GM19395 (cell line): ENCODE measurements around the gene SCFD1.
"Not testable (repeated sequence)": the region's sequence is repeated elsewhere in the genome, so short reads cannot be mapped to it uniquely, and the experiment has no call there.

ENCODE experiments used
- ATAC-seq: cut with Tn5 transposase; IDR thresholded peaks from one replicate; pipeline ENCODE4 v1.9.1; 2021; ENCODE audit warnings: mild to moderate bottlenecking, moderate library complexity; ENCODE audit not compliant: unreplicated experiment

Gene SCFD1

DNA sequence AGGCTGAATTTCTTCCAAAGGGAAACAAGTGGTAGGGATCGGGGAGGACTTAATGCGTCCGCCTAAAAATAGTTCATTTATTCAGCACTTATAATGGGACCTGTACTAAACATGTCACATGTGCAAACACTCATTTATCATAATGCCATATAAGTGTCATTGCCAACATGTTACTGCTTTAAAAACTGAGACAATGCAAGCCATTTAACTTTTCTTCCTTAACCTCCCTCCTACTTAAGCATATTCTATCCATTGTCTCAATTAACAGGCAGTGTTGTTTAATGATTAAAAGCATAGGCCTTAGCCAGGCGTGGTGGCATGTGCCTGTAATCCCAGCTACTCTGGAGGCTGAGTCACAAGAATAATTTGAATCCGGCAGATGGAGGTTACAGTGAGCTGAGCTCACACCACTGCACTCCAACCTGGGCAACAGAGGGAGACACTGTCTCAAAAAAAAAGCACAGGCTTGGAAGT lies 13.5 kb upstream of the SCFD1 start:
- ATAC-seq, result no peak

DNA sequence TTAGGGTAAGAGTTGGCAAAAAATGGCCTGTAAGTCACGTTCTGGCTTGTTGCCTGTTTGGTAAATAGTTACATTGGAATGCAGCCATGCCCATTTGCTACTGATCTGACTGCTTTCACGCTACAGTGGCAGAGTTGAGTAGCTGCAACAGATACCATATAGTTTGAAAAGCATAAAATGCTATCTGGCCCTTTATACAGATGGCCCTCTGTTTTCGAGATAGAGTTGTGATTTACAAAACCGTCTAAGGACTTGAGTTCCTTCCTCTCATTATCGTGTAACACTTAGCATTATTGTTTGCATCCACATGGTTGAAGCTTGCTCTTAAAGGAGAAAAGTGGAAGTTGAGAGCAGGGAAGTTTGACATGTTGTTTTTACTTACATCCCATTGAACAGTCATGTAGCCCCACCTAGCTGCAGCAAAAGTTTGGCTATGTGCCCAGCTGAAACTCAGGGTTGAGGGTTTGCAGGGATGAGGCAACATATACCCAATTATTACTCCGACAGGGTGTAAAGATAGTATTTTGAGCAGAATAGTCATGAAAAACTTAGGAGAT lies 11.3 kb upstream of the SCFD1 start:
- ATAC-seq, result no peak

DNA sequence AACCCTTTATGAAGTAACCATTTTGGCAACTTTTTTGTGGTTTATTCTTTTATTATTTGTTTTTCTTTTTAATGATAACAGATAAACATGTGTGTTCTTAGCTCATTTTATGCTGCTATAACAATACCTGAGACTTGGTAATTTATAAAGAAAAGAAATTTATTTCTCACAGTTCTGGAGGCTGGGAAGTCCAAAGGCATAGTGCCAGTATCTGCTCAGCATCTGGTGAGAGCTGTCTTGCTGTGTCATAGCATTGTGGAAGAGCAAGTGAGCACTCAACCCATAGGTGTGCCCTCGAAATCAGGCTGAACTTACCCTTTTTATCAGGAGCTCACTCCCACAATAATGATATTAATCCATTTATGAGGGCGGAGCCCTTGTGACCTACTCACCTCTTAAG lies 8.0 kb upstream of the SCFD1 start:
- ATAC-seq, result no peak

DNA sequence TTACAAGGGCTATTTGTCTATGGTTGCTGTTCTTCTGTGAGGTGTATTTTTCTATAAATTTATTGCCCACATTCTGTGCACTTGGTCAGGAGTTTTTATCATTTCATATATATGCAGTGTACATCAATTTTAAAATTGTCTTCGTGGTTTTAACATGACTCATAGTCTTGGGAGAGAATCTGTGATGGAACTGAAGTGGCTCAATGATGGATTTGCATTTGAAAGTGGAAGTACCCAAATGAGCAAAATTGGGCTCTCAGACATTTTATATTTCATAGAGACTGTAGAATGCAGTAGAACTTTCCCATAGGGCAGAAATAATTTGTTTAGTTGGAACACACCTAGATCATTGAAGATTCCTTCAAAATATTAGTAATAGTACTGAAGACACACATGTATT lies 1.9 kb upstream of the SCFD1 start:
- ATAC-seq, result peak; percentile 53

DNA sequence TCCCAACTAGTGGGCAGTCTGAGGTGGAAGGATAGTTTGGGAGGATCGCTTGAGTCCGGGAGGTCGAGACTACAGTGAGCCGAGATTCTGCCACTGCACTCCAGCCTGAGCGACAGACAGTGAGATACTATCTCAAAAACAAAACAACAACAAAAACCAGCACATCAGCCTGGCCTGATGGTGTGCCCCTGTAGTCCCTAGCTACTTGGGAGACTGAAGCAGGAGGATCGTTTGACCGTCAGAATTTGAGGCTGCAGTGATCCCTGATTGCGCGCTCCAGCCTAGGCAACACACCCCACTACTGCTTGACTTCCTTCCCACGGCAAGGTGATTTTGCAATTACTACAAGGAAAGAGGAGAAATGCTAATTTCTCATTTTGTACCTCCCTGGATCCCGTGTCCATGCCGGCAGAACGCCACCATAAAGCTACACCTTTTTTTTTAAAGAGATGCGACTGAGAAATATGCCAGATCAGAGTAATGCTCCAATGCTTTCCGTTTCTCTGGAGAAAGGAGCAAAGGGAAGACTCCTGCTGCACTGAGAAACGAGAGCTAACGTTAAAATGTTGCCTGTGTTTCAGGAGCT lies 672 bp upstream of the SCFD1 start:
- peak; percentile 2 for ATAC-seq

DNA sequence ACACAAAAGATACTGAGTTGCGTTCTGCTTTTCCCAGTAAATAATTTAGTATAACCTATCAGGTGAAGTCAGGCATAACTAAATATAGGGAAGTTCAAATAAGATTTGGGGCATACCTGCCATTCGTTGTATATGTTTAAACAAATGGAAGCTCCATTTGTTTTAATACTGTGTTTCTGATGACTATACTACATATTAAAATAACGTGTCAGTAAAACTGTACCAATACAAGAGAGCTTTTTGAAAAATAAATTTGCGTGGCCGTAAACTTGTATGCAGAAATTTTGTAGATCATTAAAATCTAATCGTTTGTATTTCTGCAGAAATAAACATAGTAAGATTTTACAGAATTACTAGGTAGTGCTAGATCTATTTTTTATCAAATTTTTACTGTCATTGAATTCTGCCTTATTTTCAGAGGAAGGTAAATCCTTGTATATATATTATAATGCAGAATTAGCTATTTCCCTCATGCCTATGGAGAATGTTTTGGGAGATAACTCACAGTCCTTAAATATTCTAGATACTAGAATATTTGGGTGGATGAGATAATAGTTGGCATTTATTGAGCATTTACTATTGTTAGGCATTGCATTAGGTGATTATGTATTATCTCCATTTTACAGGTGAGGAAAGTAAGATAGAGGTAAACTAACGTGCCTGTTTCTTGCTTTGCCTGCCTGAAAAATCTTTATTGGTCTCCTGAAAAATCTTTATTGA lies 1.5 kb downstream of the SCFD1 start:
- ATAC-seq, result no peak

DNA sequence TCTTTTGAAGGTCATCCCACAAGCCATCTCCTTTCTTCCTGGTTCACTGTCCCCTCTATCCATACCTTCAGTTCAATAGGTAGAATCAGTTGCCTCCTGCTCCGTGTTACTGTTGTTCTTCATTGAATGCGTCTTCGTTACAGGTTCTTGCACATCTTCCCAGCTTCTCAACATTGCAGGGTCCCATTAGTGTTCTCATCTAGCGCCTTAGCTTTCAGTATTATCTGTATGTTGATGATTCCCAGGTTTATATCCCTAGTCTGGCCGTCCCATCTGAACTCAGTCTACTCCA lies 2.0 kb downstream of the SCFD1 start:
- no peak for ATAC-seq

GRCh38 chr14:30625533-30625932 lies 3.4 kb downstream of the SCFD1 start:
- no peak for ATAC-seq

DNA sequence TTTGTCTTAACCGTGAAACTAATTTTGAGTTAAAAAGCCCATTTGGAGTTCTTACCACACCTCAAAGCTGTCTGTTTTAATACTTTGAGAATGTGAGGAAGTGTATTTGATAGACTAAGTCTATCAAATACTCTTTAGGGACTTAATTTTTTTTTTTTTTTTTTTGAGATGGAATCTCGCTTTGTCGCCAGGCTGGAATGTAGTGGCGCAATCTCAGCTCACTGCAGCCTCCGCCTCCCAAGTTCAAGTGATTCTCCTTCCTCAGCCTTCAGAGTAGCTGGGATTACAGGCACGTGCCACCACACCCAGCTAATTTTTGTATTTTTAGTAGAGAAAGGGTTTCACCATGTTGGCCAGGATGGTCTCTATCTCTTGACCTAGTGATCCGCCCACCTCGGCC lies 7.3 kb downstream of the SCFD1 start:
- not testable (repeated sequence) for ATAC-seq

- no peak for ATAC-seq
These were observed 8.1 kb downstream of the SCFD1 start for GRCh38 chr14:30630248-30630647.

DNA sequence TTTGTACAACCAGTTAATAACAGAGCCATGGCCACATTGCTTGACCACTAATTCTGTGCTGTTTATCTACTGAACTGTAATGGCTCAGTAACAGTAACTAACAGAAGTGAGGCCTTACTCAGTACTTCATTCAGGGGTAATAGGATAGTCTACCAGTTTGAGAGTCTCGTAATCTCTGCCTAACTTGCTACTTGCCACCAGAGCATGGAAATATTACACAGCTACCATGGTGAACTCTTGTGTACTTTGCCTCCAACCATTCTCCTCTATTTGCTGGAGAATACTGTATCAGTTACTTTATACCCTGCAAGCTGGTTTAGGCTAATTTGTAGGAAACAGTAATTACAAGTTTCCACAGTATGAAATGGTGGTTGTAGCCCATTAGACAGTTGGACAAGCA lies 10.6 kb downstream of the SCFD1 start:
- ATAC-seq, result no peak

DNA sequence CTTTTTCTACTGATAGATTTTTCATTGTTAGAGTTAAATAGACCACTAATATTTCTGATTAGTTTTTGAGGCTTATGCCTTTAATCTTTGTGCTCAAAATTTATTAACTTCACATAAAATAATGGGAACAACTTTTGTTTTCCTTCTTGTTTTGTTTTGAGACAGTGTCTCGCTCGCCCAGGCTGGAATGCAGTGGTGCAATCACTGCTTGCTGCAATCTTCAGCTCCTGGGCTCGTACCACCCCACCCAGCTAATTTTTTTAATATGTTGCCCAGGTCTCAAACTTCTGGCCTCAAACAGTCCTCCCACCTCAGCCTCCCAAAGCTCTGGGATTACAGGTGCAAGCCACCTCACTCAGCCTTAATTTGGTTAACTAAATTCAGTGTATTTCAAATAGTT lies 16.8 kb downstream of the SCFD1 start:
- no peak for ATAC-seq

DNA sequence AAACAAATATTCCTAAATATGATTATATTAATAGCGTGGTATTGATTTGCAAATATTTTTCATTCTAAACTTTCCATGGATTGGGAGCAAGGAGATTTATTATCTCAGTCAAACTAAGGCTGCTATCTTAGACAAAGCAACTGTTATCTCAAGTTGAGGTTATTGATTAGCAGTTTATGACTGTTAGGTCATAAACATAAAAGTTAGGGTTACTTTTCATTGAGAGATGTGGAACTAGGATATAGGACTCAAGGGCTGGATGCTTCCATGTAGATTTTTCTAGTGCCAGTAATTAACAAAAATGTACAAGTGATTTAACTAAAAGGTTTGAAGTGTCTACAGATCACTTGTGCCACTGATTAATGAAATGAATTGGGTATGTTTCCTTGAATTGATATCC lies 19.1 kb downstream of the SCFD1 start:
- no peak for ATAC-seq

DNA sequence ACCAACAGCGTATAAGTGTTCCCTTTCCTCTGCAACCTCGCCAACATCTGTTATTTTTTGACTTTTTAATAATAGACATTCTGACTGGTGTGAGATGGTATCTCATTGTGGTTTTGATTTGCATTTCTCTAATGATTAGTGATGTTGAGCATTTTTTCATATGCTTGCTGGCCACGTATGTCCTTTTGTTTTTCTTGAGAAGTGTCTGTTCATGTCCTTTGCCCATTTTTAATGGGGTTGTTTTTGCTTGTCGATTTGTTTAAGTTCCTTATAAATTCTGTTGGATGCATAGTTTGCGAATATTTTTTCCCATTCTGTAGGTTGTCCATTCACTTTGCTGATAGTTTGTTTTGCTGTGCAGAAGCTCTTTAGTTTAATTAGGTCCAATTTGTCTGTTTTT lies 22.3 kb downstream of the SCFD1 start:
- not testable (repeated sequence) for ATAC-seq

GRCh38 chr14:30645600-30645999 lies 23.5 kb downstream of the SCFD1 start:
- no peak for ATAC-seq

GRCh38 chr14:30648471-30648870 lies 26.4 kb downstream of the SCFD1 start:
- no peak for ATAC-seq

DNA sequence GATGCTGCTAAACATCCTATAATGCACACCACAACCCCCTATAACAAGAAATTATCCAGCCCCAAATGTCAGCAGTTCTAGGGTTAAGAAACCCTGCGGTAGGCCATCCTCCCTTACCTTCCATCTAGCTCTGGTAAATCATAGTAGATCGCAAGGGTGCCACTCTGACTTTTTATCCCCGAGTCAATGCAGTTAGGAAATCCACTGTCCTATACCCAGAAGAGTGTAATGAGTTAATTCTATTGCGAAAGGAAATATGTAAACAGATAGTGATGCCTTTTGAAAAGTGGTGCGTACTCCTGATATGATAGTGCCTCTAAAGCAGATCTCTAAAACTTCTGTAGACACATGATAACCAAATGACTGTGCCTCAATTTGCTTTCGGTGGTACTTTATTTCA lies 29.8 kb downstream of the SCFD1 start:
- ATAC-seq, result no peak

DNA sequence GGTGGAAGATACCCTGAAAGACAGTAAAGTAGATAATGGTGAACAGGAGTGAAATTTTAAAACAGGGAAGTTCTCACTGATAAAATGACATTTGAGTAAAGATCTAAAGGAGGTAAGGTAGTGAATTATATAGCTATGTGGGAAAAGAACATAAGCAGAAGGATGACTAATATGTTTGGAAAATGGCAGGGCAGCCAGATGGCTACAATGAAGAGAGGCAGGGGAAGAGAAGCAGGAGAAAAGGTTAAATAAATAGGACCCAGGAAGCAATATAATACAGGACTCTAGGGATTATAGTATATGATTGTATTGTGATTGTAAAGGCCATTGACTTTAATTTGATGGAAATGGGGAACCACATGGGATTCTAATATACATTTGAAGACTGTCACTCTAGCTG lies 33.0 kb downstream of the SCFD1 start:
- no peak for ATAC-seq

DNA sequence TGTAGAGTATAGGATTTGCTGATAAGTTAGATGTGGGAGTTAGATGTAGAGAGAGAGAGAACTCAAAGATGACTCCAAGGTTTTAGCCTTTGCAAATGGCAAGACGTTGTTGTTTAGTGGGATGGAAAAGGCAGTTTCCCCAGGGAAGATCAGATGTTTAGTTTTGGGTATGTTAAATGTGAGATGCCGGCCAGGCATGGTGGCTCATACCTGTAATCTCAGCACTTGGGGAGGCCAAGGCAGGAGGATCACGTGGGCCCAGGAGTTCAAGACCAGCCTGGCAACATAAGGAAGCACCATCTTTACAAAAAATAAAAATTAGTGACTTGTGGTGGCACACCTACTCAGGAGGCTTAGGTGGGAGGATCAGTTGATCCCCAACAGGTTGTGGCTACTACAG lies 33.5 kb downstream of the SCFD1 start:
- no peak for ATAC-seq

DNA sequence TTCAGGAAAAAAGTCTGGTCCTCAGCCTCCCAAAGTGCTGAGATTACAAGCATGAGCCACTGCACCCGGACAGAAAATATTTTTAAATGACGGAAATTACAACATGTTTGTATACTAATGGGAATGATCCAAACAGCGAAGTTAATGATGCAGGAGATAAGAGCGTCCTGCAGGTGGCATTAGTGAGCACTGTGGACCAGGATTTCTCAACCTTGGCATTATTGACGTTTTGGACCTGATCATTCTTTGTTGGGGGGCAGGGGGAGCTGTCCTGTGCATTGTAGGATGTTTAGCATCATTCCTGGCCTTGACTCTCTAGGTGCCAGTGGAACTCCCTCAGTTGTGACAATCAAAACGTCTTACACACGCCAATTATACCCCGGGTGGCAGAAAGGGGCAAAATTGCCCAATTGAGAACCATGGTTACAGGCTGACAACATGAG lies 34.1 kb downstream of the SCFD1 start:
- no peak for ATAC-seq

GRCh38 chr14:30657050-30657449 lies 34.9 kb downstream of the SCFD1 start:
- ATAC-seq, result no peak

DNA sequence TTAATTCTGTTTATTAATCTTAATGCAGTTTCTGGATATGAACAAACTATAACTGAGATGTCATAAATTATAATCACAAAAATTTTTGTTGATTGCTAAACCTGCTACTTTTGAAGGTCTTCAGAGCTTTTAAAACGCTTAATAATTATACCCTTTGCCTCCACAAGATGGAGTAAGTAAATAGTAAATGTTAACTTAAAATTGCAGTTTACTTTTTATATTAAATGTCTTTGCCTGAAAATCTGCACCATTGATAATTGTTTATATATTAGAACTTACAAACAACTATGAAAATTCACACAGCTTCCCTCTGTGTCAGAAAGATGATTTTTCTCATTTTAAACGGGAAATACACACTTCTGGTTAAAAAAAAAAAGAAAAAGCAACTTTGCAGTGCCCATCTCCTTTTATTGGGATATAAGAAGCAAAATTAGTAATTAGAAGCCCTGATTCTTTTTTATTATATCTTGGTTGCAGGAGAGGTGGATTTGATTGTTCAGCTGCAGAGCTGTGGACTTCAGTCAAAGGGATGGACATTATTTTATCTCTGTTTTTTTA lies 35.6 kb downstream of the SCFD1 start:
- no peak for ATAC-seq
